HepG2 (cell line): ENCODE measurements around the gene PACS1. TPM values are rescaled to one million over a fixed set of nuclear protein-coding genes. Genes with fewer than 3 reads are reported as not detected.

Experiments used
- BCLAF1 ChIP-seq: fragments of 450-650 bp; IDR thresholded peaks from 2 replicates; pipeline ENCODE4 v1.6.1; 2017; ENCODE audit warnings: mild to moderate bottlenecking
- RNF219 ChIP-seq: sonication (generic); formaldehyde crosslinking; IDR thresholded peaks from 2 replicates; pipeline ENCODE4 v1.5.0; 2020; ENCODE audit warnings: mild to moderate bottlenecking, missing genetic modification reagents
- ZNF138 ChIP-seq: sonication (generic); formaldehyde crosslinking; IDR thresholded peaks from 2 replicates; pipeline ENCODE4 v1.5.0; 2020; ENCODE audit warnings: mild to moderate bottlenecking, low read depth, missing genetic modification reagents
- ZSCAN12 ChIP-seq: sonication (generic); formaldehyde crosslinking; IDR thresholded peaks from 2 replicates; pipeline ENCODE4 v1.9.0; 2021; ENCODE audit warnings: mild to moderate bottlenecking, missing genetic modification reagents
- polyA plus RNA-seq, 8 experiments: library from polyadenylated mRNA; depleted of rRNA in 3 of 8; stranded (reverse) in 7 of 8; unstranded in 1 of 8; fragments of >200 nt; fragmentation: Illumina TruSeq in 4 of 8; extraction: Trizol in 4 of 8; gene quantifications; 2 replicates each; pipeline versions ENCODE4 v1.2.1 to v1.2.3, GENCODE V29; 2011 to 2016; ENCODE audit warnings: low read depth in 4 of 8, missing spikeins in 1 of 8, mixed read lengths in 1 of 8; ENCODE audit not compliant: insufficient read depth in 1 of 8
- total RNA-seq, 5 experiments: library from RNA; depleted of rRNA; stranded (reverse); fragments of >200 nt; fragmentation: Illumina TruSeq; extraction: Trizol; gene quantifications; 2 replicates each; pipeline ENCODE4 v1.2.3, GENCODE V29; 2016; ENCODE audit warnings: low read depth in 1 of 5

Gene PACS1
- total and polyA plus RNA-seq, 2 of the 13 experiments (the other 11 are each of a cell fraction or from before 2014, with no cell fraction given): 7.6 to 8.6 TPM

GRCh38 chr11:66288671-66289547 is 218.8 kb downstream of the PACS1 start, which contains the start of gene YIF1A (continued):
- TF ChIP-seq BCLAF1 (no peak), ZSCAN12 (CRISPR knock-in tag) (peak; percentile 57; the same call in 1 of the 2 replicates), ZNF138 (no peak), RNF219 (no peak)
